ENCODE measurements around the gene MSANTD7. TPM values are rescaled to one million over a fixed set of nuclear protein-coding genes. Genes with fewer than 3 reads are reported as not detected.

The MSANTD7 gene
- total and polyA plus RNA-seq, 2 experiments from 2014 or later: 7.2 to 15.9 TPM

- Histone ChIP-seq H3K36me3 (ENCODE audit: low read depth) (no peaks in the 10 kb centered on the region), H3K9me2 (ENCODE audit: insufficient read depth) (no peaks in the 10 kb centered on the region), H3K27me3 (replicated peaks; ENCODE audit: insufficient read depth) (peaks cover 37% of the 10 kb centered on the region), H3K9ac (no peak overlapping the region), H3K4me3 (no peak overlapping the region), H3K79me2 (ENCODE audit: insufficient read depth) (no peaks in the 10 kb centered on the region), H3K27ac (no peak overlapping the region), H4K20me1 (ENCODE audit: insufficient read depth) (no peaks in the 10 kb centered on the region), H3K4me2 (ENCODE audit: unreplicated experiment) (no peak overlapping the region), H2AFZ (no peak overlapping the region), H3K4me1 (ENCODE audit: insufficient read depth) (no peaks in the 10 kb centered on the region), H3K9me3 (ENCODE audit: low read depth) (no peaks in the 10 kb centered on the region), H3F3A (ENCODE audit: insufficient read depth) (no peaks in the 10 kb centered on the region)
- DNase-seq: no peak
- no peak for TF ChIP-seq EZH2 (IDR thresholded peaks at IDR 0.05; ENCODE audit: insufficient read depth, poor library complexity, severe bottlenecking)
- in situ Hi-C loops (cut with MboI): no loop called here
- 70 to 74% methylated on average over 1 of the region's 1 CpG for WGBS, 2 experiments (ENCODE audit: low coverage in 1 of 2, low lambda C conversion rate in 2 of 2, missing lambda C conversion rate in 2 of 2)
Measured at GRCh38 chr10:14803827-14804226, 34.3 kb upstream of the MSANTD7 start.

GRCh38 chr10:14806318-14806717, 31.8 kb upstream of the MSANTD7 start:
- TF ChIP-seq EZH2phosphoT487 (IDR thresholded peaks at IDR 0.05; ENCODE audit: insufficient read depth, low read depth) (no peak), EZH2 (IDR thresholded peaks at IDR 0.05; ENCODE audit: insufficient read depth, poor library complexity, severe bottlenecking) (no peak)
- Histone ChIP-seq H3K27ac (no peak overlapping the region), H3K27me3 (replicated peaks; ENCODE audit: insufficient read depth) (peaks cover 20% of the 10 kb centered on the region), H3K4me1 (ENCODE audit: insufficient read depth) (no peaks in the 10 kb centered on the region), H3K79me2 (ENCODE audit: insufficient read depth) (no peaks in the 10 kb centered on the region), H3K9me2 (ENCODE audit: insufficient read depth) (no peaks in the 10 kb centered on the region), H3F3A (ENCODE audit: insufficient read depth) (no peaks in the 10 kb centered on the region), H4K20me1 (ENCODE audit: insufficient read depth) (no peaks in the 10 kb centered on the region), H3K4me3 (no peak overlapping the region), H3K9ac (no peak overlapping the region), H3K36me3 (ENCODE audit: low read depth) (no peaks in the 10 kb centered on the region), H3K4me2 (ENCODE audit: unreplicated experiment) (no peak overlapping the region), H2AFZ (no peak overlapping the region), H3K9me3 (ENCODE audit: low read depth) (no peaks in the 10 kb centered on the region)
- DNase-seq: no peak
- WGBS, 2 experiments (ENCODE audit: low coverage in 1 of 2, low lambda C conversion rate in 2 of 2, missing lambda C conversion rate in 2 of 2): 23 to 36% methylated on average over 3 of the region's 3 CpGs
- in situ Hi-C loops (cut with MboI): no loop called here

DNA sequence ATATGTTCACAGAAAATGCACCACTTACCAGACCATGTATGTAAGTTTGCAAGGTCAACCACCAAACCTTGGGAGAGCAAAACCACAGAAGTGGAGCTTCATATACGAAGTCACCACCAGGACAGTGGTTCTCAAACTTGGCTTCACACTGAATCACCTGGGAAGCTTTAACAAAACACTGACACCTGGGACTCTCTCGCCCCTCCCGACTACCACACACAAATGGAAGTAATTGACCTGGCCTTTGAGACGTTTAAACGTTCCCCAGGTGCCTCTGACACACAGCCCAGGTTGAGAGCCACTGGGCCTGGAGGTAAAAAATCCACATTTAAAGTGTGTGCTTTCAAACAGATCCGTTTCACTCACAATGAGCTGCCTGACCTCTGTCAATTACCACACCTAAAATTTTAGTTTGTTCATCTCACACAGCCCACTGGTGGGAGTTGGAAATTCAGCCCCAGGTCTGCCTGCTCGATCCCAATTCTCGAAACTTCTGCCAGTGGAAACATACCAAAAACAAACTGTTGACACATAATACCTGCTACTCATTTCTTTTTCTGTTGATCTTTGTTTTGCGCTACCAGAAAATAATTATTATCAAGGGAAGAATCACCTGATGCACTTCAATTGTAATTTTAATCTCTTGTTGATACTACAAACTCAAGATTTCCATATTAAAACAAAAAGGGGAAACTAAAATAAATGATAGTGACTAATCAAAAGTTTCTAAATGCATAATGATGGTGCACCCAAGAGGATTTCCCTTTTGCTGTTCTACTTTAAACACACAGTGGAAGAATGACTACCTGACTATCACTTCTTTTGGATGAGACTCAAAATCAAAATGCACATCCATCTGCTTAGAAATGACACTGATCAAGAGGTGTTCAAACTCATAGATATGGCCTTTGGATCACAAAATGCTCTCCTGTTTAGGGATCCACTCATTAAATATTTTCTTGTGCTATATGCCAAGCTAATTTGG, 26.8 kb upstream of the MSANTD7 start:
- TF ChIP-seq EZH2 (IDR thresholded peaks at IDR 0.05; ENCODE audit: insufficient read depth, poor library complexity, severe bottlenecking) (no peak), EZH2phosphoT487 (IDR thresholded peaks at IDR 0.05; ENCODE audit: insufficient read depth, low read depth) (no peak)
- Histone ChIP-seq H3K4me3 (no peak overlapping the region), H3K79me2 (ENCODE audit: insufficient read depth) (no peaks in the 10 kb centered on the region), H3K36me3 (ENCODE audit: low read depth) (no peaks in the 10 kb centered on the region), H3K9me2 (ENCODE audit: insufficient read depth) (no peaks in the 10 kb centered on the region), H3K4me2 (ENCODE audit: unreplicated experiment) (no peak overlapping the region), H3F3A (ENCODE audit: insufficient read depth) (no peaks in the 10 kb centered on the region), H3K9ac (no peak overlapping the region), H3K27me3 (replicated peaks; ENCODE audit: insufficient read depth) (peaks cover 8% of the 10 kb centered on the region), H3K9me3 (ENCODE audit: low read depth) (no peaks in the 10 kb centered on the region), H3K4me1 (ENCODE audit: insufficient read depth) (no peaks in the 10 kb centered on the region), H3K27ac (no peak overlapping the region), H4K20me1 (ENCODE audit: insufficient read depth) (no peaks in the 10 kb centered on the region), H2AFZ (no peak overlapping the region)
- 56 to 66% methylated on average over 9 of the region's 9 CpGs for WGBS, 2 experiments (ENCODE audit: low coverage in 1 of 2, low lambda C conversion rate in 2 of 2, missing lambda C conversion rate in 2 of 2)
- DNase-seq: no peak
- in situ Hi-C loops (cut with MboI): no loop called here

- DNase-seq: no peak
- H3K27me3 ChIP-seq (replicated peaks; ENCODE audit: insufficient read depth): peaks cover 4% of the 10 kb centered on the region
- H3K36me3 ChIP-seq (ENCODE audit: low read depth): no peaks in the 10 kb centered on the region
- no peaks in the 10 kb centered on the region for H4K20me1 ChIP-seq (ENCODE audit: insufficient read depth)
- 75 to 81% methylated on average over 3 of the region's 3 CpGs for WGBS, 2 experiments (ENCODE audit: low coverage in 1 of 2, low lambda C conversion rate in 2 of 2, missing lambda C conversion rate in 2 of 2)
- no peaks in the 10 kb centered on the region for H3K9me2 ChIP-seq (ENCODE audit: insufficient read depth)
- no peaks in the 10 kb centered on the region for H3K4me1 ChIP-seq (ENCODE audit: insufficient read depth)
- in situ Hi-C loops (cut with MboI): no loop called here
- no peak overlapping the region for H3K27ac ChIP-seq
- no peaks in the 10 kb centered on the region for H3K9me3 ChIP-seq (ENCODE audit: low read depth)
- H3K4me3 ChIP-seq: no peak overlapping the region
- H2AFZ ChIP-seq: no peak overlapping the region
- no peak overlapping the region for H3K4me2 ChIP-seq (ENCODE audit: unreplicated experiment)
- no peaks in the 10 kb centered on the region for H3K79me2 ChIP-seq (ENCODE audit: insufficient read depth)
- H3K9ac ChIP-seq: no peak overlapping the region
- H3F3A ChIP-seq (ENCODE audit: insufficient read depth): no peaks in the 10 kb centered on the region
- TF ChIP-seq EZH2 (IDR thresholded peaks at IDR 0.05; ENCODE audit: insufficient read depth, poor library complexity, severe bottlenecking) (no peak), EZH2phosphoT487 (IDR thresholded peaks at IDR 0.05; ENCODE audit: insufficient read depth, low read depth) (no peak)
Measured at GRCh38 chr10:14812271-14812670, 25.8 kb upstream of the MSANTD7 start.
